GM12878 (cell line): ENCODE measurements around the gene DLEC1. TPM values are rescaled to one million over a fixed set of nuclear protein-coding genes. Genes with fewer than 3 reads are reported as not detected.

Experiments
- ATAC-seq: fragments of 200-7000 bp; cut with Tn5 transposase; 3 replicates; pipeline ENCODE4 v1.9.1; 2020; ENCODE audit warnings: mild to moderate bottlenecking, moderate library complexity
- BruUV-seq: library from RNA; stranded (reverse); fragments of 400-500 nt; replicated peaks from 2 replicates; lab custom pipeline; 2021; lab: Mats Ljungman, UMichigan
- CTCF ChIA-PET: fragments of 300-600 bp; sonication (Branson Sonifier 250); formaldehyde crosslinking; extraction: SDS; loops from one replicate; lab custom pipeline; 2021; ENCODE audit warnings: inconsistent platforms; lab: Yijun Ruan, JAX
- POLR2A ChIA-PET: fragments of 350-600 bp; formaldehyde crosslinking; extraction: SDS; loops from one replicate; lab custom pipeline; 2021; ENCODE audit warnings: inconsistent platforms; lab: Charles Lee
- RAD21 ChIA-PET: fragments of 300-600 bp; sonication (Branson Sonifier 250); formaldehyde crosslinking; loops from one replicate; lab custom pipeline; 2023; ENCODE audit warnings: antibody characterized with exemption; ENCODE audit not compliant: unreplicated experiment; lab: Charles Lee
- SMC1A ChIA-PET: fragments of 300-600 bp; sonication (Branson Sonifier 250); formaldehyde crosslinking; loops from one replicate; lab custom pipeline; 2023; ENCODE audit not compliant: unreplicated experiment, uncharacterized antibody; lab: Charles Lee
- DNase-seq: peaks from one replicate; pipeline ENCODE4 v3.0.0-alpha.2; 2011; ENCODE audit warnings: low read depth, low spot score
- FAIRE-seq: peaks from 3 replicates; lab custom pipeline; 2011; peaks lifted over from hg19 to GRCh38; lab: Jason Lieb, UNC
- H2AFZ ChIP-seq: 2 replicates; pipeline ENCODE4 v1.6.0; 2011; ENCODE audit warnings: low read depth, low read length, control low read depth; ENCODE audit not compliant: control insufficient read depth
- H3K27ac ChIP-seq: 2 replicates; pipeline ENCODE4 v1.5.1; 2011; ENCODE audit warnings: control low read depth; ENCODE audit not compliant: control insufficient read depth, insufficient read depth
- H3K27me3 ChIP-seq, 2 experiments: replicated peaks in 1 of 2; 2 replicates each; pipeline versions ENCODE4 v1.6.0 to v1.6.1; 2011; ENCODE audit warnings: low read length in 1 of 2; ENCODE audit not compliant: control insufficient read depth in 2 of 2, insufficient read depth in 2 of 2
- H3K36me3 ChIP-seq, 2 experiments: 2 replicates each; pipeline ENCODE4 v1.5.1; 2011; ENCODE audit warnings: low read length in 1 of 2; ENCODE audit not compliant: control insufficient read depth in 2 of 2, insufficient read depth in 2 of 2
- H3K4me1 ChIP-seq: 2 replicates; pipeline ENCODE4 v1.6.1; 2011; ENCODE audit warnings: mild to moderate bottlenecking, low read length, moderate library complexity, mixed read lengths; ENCODE audit not compliant: control insufficient read depth, insufficient read depth
- H3K4me2 ChIP-seq: 2 replicates; pipeline ENCODE4 v1.6.0; 2011; ENCODE audit warnings: control low read depth; ENCODE audit not compliant: control insufficient read depth, insufficient read depth
- H3K4me3 ChIP-seq: fragments of 200-600 bp; sonication (generic); 2 replicates; pipeline ENCODE4 v1.5.1; 2016
- H3K79me2 ChIP-seq: 2 replicates; pipeline ENCODE4 v1.6.0; 2011; ENCODE audit warnings: low read length; ENCODE audit not compliant: control insufficient read depth, insufficient read depth
- H3K9ac ChIP-seq: 2 replicates; pipeline ENCODE4 v1.8.0; 2011; ENCODE audit warnings: low read length, control low read depth, mixed read lengths; ENCODE audit not compliant: control insufficient read depth, insufficient read depth
- H3K9me3 ChIP-seq: replicated peaks from 3 replicates; pipeline ENCODE4 v1.5.1; 2011; ENCODE audit warnings: mild to moderate bottlenecking, low read length; ENCODE audit not compliant: control insufficient read depth, insufficient read depth
- H4K20me1 ChIP-seq: 2 replicates; pipeline ENCODE4 v1.6.0; 2011; ENCODE audit not compliant: control insufficient read depth, insufficient read depth
- POLR2A ChIP-seq: IDR thresholded peaks from 2 replicates; pipeline ENCODE4 v1.6.1; 2011; ENCODE audit warnings: low read depth, mild to moderate bottlenecking, low read length
- ZBED1 ChIP-seq: IDR thresholded peaks from 2 replicates; pipeline ENCODE4 v1.6.1; 2016; ENCODE audit warnings: borderline replicate concordance
- ZNF217 ChIP-seq: fragments of 450-650 bp; IDR thresholded peaks from 2 replicates; pipeline ENCODE4 v1.6.1; 2017; ENCODE audit warnings: antibody characterized with exemption, mild to moderate bottlenecking
- WGBS: methylation state at CpG from one replicate; pipeline ENCODE4 v1.1.6; 2016; ENCODE audit warnings: low lambda C conversion rate; ENCODE audit not compliant: insufficient replicate concordance, insufficient coverage; ENCODE audit errors: missing lambda C conversion rate; 5-methylcytosine and 5-hydroxymethylcytosine counted together
- in situ Hi-C: fragments of 300-500 bp; cut with MboI; formaldehyde crosslinking; loops from 9 replicates; pipeline ENCODE4 v1.14.3; 2018; ENCODE audit warnings: mixed read lengths
- intact Hi-C: fragments of 100-400 bp; cut with micrococcal nuclease; formaldehyde crosslinking; loops from one replicate; pipeline ENCODE4 v1.14.2; 2022; ENCODE audit not compliant: unreplicated experiment
- polyA plus RNA-seq, 11 experiments: library from polyadenylated mRNA; depleted of rRNA in 4 of 11; unstranded in 6 of 11; stranded (reverse) in 5 of 11; fragments of >200 nt; fragmentation: Nextera tagmentation in 4 of 11; fragmentation: Illumina TruSeq in 1 of 11; extraction: Ambion mirVana in 4 of 11; extraction: Trizol in 1 of 11; gene quantifications; 1 replicate in 1 of 11; 2 replicates in 10 of 11; pipeline versions ENCODE4 v1.2.1 to v1.2.3, GENCODE V29; 2011 to 2016; ENCODE audit warnings: inconsistent platforms in 2 of 11, missing spikeins in 2 of 11, low read depth in 1 of 11
- total RNA-seq, 4 experiments: library from RNA; depleted of rRNA in 3 of 4; stranded (reverse); fragments of >200 nt in 3 of 4; fragmentation: Illumina TruSeq in 1 of 4; extraction: Trizol in 1 of 4; gene quantifications; 2 replicates each; pipeline versions ENCODE4 v1.2.1 to v1.2.3, GENCODE V29; 2013 to 2021

The DLEC1 gene
- total and polyA plus RNA-seq, 10 of the 15 experiments (the other 5 are each of a cell fraction or from before 2014, with no cell fraction given) = 0.03 to 0.29 (median 0.07) TPM; not detected in 3

DNA sequence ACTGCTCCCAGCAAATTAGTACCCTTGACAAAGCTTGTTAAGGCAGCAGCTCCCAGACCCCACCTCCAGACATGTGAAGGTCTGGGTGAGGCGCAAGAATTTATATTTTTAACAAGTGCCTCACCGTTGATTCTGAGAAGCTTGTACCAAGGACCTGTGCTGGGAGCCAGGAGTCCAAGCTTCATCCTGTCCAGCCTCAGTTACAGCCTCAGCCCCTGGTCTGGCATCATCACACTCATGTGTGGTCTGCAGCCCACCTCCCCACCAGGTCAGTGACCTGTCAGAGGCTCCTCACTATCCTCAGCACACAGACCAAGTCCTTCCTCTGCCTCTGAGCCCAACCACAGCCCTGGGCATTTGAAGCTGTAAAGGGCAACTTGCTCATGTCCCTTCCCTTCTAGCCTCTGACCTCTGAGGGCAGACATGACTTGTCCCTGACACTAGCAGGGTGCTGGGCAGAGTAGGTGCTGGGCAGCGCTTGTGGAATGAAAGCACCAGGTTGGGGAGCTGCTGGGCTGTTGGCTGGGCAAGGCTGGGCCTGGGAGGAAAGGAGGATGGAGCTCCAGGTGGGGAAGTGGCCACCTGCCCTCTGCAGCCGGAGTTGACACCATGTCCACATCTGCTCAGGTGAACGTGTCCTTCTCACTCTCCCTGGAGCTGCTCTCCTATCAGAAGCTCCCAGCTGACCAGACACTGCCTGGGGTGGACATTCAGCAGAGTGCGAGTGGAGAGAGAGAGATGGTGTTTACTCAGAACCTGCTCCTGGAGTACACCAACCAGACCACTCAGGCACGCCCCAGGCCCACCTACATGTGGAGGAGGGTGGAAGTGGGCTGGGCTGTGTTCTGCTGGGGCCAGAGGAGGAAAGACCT, 81.0 kb downstream of the DLEC1 start:
- FAIRE-seq (no peak), ATAC-seq (no peak), DNase-seq (no peak)
- no peak overlapping the region for H2AFZ ChIP-seq
- H3K4me1 ChIP-seq = peaks cover 6% of the 10 kb centered on the region; the same call in 1 of the 2 replicates
- H3K79me2 ChIP-seq = no peaks in the 10 kb centered on the region
- H4K20me1 ChIP-seq = no peaks in the 10 kb centered on the region
- no peak overlapping the region for H3K4me2 ChIP-seq
- no peaks in the 10 kb centered on the region; a peak in 1 of 4 replicates for H3K27me3 ChIP-seq
- over 99% methylated on average over 7 of the region's 7 CpGs for WGBS
- peaks cover 7 to 14% of the 10 kb centered on the region in 2 experiments; a peak in 3 of 4 replicates for H3K36me3 ChIP-seq
- ChIA-PET POLR2A (no interaction called here), CTCF (interaction anchor here (1.1 to 5.7 kb wide), 4 partner anchors 11 to 225 kb away, joined by 4 to 42 read pairs (median 10); no protein-coding TSS in a partner anchor), RAD21 (interaction anchor here (1.2 to 1.5 kb wide), 3 partner anchors 162 to 227 kb away, joined by 3 to 4 read pairs (median 3); partner anchors contain the start of genes SLC22A14 and XYLB), SMC1A (interaction anchor here (1.0 to 1.8 kb wide), 3 partner anchors 11 to 161 kb away, joined by 3 to 4 read pairs (median 3); partner anchors contain the start of gene SLC22A14)
- no peak overlapping the region for H3K27ac ChIP-seq
- no peak for TF ChIP-seq ZBED1
- 0 out of 2 replicates have a peak, but pooled peaks have one; percentile 17 for TF ChIP-seq POLR2A
- TF ChIP-seq ZNF217 = no peak
- H3K4me3 ChIP-seq = no peak overlapping the region
- in situ Hi-C loops = loop anchor here (5.0 kb wide), 1 partner anchor 362 kb away; no protein-coding TSS in a partner anchor
- intact Hi-C loops = loop anchor here (5.0 kb wide), 4 partner anchors 117 to 227 kb away; partner anchors contain the start of genes SLC22A14 and XYLB
- BruUV-seq = no TSS peak
- H3K9me3 ChIP-seq = no peaks in the 10 kb centered on the region
- no peak overlapping the region for H3K9ac ChIP-seq
